ENCODE data around the gene MAD2L2. TPM values are rescaled to one million over a fixed set of nuclear protein-coding genes. Genes with fewer than 3 reads are reported as not detected.

Gene MAD2L2
- total RNA-seq, 1 experiment from 2014 or later: 93.8 TPM

DNA sequence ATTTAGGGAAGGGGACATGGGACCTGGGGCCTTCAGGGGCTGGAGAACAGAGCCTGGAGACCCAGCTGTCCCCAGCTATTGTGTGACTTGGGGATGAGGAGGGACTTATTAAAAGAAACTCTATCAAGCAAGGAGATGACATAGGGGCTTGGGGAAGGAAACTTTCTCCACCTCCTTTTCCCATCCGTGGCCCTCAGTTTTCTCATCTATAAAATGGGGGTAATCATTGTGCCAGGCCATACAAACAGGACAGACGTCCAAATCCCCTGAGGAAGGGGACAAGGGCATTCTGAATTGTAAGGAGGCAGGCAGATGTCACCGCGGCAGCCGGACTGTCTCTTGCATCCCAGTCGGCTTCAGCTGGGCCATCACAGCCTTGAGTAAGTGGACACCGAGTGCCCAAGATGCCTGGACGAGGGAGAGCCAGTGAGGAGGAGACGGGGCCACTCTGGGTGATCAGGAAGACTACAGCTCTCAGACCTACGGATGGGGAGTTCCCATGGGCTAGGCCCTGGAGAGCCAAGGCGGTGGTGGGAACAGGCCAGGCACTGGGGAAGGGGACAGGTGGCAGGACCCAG, 28.7 kb downstream of the MAD2L2 start:
- H3K36me3 ChIP-seq (ENCODE audit: control insufficient read depth in 1 of 2, insufficient read depth in 2 of 2, low read length in 2 of 2): peaks cover 2 to 7% of the 10 kb centered on the region in 2 experiments; a peak in 3 of 4 replicates
- peak overlapping the region; percentile 98 for H3K4me2 ChIP-seq (ENCODE audit: low read length)
- peak overlapping the region; percentile 63 to 80; a peak in 3 of 4 replicates for H3K4me3 ChIP-seq (replicated peaks in 1 of 2; ENCODE audit: low read depth in 1 of 2, low read length in 2 of 2)
- no peaks in the 10 kb centered on the region for H4K20me1 ChIP-seq (ENCODE audit: insufficient read depth)
- CTCF ChIA-PET: interaction anchor here (1.4 to 1.6 kb wide), 2 partner anchors 67 to 615 kb away, joined by 6 to 11 read pairs; no protein-coding TSS in a partner anchor
- H3K4me1 ChIP-seq (ENCODE audit: control insufficient read depth in 1 of 2, insufficient read depth in 2 of 2, low read length in 2 of 2): peaks cover 28 to 53% of the 10 kb centered on the region in 2 experiments; a peak in 3 of 4 replicates
- peak overlapping the region; percentile 67 for H3K9ac ChIP-seq (ENCODE audit: low read length)
- intact Hi-C loops (cut with micrococcal nuclease): loop anchor here (2.0 kb wide), 1 partner anchor 67 kb away; no protein-coding TSS in a partner anchor
- ATAC-seq (no peak), DNase-seq (ENCODE audit: low read depth, low spot score) (no peak)
- no peaks in the 10 kb centered on the region for H3K9me2 ChIP-seq (ENCODE audit: insufficient read depth)
- POLR2A ChIA-PET: interaction anchor here (1.0 to 2.3 kb wide), 2 partner anchors 12 to 19 kb away, joined by 3 to 11 read pairs; partner anchors contain the start of gene FBXO6
- TF ChIP-seq POLR2AphosphoS5 (IDR thresholded peaks at IDR 0.05; ENCODE audit: low read depth, low read length): no peak
- no peak for TF ChIP-seq ZNF274 (IDR thresholded peaks at IDR 0.05; ENCODE audit: low read depth, low read length)
- TF ChIP-seq CEBPB (IDR thresholded peaks at IDR 0.05; ENCODE audit: low read depth): no peak
- no peak for TF ChIP-seq TCF7L2 (IDR thresholded peaks at IDR 0.05; ENCODE audit: borderline replicate concordance, extremely low read depth, insufficient read depth, insufficient read length)
- TF ChIP-seq, protein P1, sequence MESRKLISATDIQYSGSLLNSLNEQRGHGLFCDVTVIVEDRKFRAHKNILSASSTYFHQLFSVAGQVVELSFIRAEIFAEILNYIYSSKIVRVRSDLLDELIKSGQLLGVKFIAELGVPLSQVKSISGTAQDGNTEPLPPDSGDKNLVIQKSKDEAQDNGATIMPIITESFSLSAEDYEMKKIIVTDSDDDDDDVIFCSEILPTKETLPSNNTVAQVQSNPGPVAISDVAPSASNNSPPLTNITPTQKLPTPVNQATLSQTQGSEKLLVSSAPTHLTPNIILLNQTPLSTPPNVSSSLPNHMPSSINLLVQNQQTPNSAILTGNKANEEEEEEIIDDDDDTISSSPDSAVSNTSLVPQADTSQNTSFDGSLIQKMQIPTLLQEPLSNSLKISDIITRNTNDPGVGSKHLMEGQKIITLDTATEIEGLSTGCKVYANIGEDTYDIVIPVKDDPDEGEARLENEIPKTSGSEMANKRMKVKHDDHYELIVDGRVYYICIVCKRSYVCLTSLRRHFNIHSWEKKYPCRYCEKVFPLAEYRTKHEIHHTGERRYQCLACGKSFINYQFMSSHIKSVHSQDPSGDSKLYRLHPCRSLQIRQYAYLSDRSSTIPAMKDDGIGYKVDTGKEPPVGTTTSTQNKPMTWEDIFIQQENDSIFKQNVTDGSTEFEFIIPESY (IDR thresholded peaks at IDR 0.05; ENCODE audit: extremely low read depth, insufficient replicate concordance, low read length): no peak
- TF ChIP-seq, protein P2, sequence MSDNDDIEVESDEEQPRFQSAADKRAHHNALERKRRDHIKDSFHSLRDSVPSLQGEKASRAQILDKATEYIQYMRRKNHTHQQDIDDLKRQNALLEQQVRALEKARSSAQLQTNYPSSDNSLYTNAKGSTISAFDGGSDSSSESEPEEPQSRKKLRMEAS (IDR thresholded peaks at IDR 0.05): no peak
- TF ChIP-seq ZFX (IDR thresholded peaks at IDR 0.05): no peak
- no peak for TF ChIP-seq EZH2 (IDR thresholded peaks at IDR 0.05)
- no peak for TF ChIP-seq EZH2phosphoT487 (IDR thresholded peaks at IDR 0.05; ENCODE audit: borderline replicate concordance)
- TF ChIP-seq CBX3 (IDR thresholded peaks at IDR 0.05; ENCODE audit: low read depth): no peak
- TF ChIP-seq FOSL1 (IDR thresholded peaks at IDR 0.05; ENCODE audit: low read depth): no peak
- no peak for TF ChIP-seq RAD21 (IDR thresholded peaks at IDR 0.05; ENCODE audit: low read depth)
- no peak for TF ChIP-seq SRF (IDR thresholded peaks at IDR 0.05; ENCODE audit: low read depth)
- no peak for TF ChIP-seq ELF1 (IDR thresholded peaks at IDR 0.05; ENCODE audit: borderline replicate concordance, low read depth)
- TF ChIP-seq, protein P3, sequence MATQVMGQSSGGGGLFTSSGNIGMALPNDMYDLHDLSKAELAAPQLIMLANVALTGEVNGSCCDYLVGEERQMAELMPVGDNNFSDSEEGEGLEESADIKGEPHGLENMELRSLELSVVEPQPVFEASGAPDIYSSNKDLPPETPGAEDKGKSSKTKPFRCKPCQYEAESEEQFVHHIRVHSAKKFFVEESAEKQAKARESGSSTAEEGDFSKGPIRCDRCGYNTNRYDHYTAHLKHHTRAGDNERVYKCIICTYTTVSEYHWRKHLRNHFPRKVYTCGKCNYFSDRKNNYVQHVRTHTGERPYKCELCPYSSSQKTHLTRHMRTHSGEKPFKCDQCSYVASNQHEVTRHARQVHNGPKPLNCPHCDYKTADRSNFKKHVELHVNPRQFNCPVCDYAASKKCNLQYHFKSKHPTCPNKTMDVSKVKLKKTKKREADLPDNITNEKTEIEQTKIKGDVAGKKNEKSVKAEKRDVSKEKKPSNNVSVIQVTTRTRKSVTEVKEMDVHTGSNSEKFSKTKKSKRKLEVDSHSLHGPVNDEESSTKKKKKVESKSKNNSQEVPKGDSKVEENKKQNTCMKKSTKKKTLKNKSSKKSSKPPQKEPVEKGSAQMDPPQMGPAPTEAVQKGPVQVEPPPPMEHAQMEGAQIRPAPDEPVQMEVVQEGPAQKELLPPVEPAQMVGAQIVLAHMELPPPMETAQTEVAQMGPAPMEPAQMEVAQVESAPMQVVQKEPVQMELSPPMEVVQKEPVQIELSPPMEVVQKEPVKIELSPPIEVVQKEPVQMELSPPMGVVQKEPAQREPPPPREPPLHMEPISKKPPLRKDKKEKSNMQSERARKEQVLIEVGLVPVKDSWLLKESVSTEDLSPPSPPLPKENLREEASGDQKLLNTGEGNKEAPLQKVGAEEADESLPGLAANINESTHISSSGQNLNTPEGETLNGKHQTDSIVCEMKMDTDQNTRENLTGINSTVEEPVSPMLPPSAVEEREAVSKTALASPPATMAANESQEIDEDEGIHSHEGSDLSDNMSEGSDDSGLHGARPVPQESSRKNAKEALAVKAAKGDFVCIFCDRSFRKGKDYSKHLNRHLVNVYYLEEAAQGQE (IDR thresholded peaks at IDR 0.05; ENCODE audit: low read depth): no peak
- TF ChIP-seq JUND (IDR thresholded peaks at IDR 0.05): no peak
- TF ChIP-seq SIN3A (IDR thresholded peaks at IDR 0.05; ENCODE audit: low read depth): no peak
- TF ChIP-seq POLR2A (IDR thresholded peaks at IDR 0.05; ENCODE audit: borderline replicate concordance, extremely low read depth, insufficient read depth, insufficient read length): no peak
- H3K27me3 ChIP-seq (ENCODE audit: insufficient read depth, low read length): no peaks in the 10 kb centered on the region
- no peaks in the 10 kb centered on the region for H3K9me3 ChIP-seq (ENCODE audit: control insufficient read depth in 1 of 2, insufficient read depth in 1 of 2, low read depth in 1 of 2, low read length in 2 of 2)
- no peak overlapping the region for H2AFZ ChIP-seq (ENCODE audit: low read depth, low read length, poor library complexity, severe bottlenecking)
- RAD21 ChIA-PET (ENCODE audit: low non-redundant PET in 1 of 2, low total read pairs in 2 of 2, uncharacterized antibody in 2 of 2, unreplicated experiment in 2 of 2): interaction anchor here in 1 of 2 experiments (1.1 kb wide), 1 partner anchor 67 kb away, joined by 4 read pairs; no protein-coding TSS in a partner anchor
- no TSS peak for BruUV-seq (replicated peaks)
- H3K27ac ChIP-seq (ENCODE audit: low read depth, low read length): peak overlapping the region; percentile 87
- H3K79me2 ChIP-seq (ENCODE audit: insufficient read depth, low read length): peaks cover 16% of the 10 kb centered on the region; the same call in 1 of the 2 replicates

All from HCT116 (cell line).